ENCODE data around the gene FIZ1.

DNA sequence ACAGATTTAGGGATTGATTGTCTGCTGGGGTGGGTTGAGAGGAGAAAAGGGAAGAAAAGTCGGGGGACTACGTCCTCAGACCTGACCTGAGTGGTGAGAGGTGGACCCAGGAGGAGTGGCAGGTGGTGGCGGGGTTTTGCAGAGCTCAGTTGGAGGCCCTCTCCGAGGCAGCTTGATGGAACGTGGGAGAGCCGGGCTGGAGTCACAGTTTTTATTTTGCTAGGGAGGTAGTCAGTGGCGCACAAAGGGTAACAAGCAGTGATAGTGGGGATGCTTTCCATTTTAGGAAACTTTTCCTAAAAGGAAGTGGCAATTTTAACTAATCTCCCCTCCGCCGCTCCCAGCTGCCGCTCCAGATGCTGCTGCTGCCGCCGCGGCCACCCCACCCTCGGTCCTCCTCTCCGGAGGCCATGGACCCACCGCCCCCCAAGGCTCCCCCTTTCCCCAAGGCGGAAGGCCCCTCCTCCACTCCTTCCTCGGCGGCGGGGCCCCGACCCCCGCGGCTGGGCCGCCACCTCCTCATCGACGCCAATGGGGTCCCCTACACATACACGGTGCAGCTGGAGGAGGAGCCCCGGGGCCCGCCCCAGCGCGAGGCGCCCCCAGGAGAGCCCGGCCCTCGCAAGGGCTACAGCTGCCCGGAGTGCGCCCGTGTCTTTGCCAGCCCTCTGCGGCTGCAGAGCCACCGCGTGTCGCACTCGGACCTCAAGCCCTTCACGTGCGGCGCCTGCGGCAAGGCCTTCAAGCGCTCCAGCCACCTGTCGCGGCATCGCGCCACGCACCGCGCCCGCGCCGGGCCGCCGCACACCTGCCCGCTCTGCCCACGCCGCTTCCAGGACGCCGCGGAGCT lies 43.1 kb upstream of the FIZ1 start:
- TF ChIP-seq, protein P1, sequence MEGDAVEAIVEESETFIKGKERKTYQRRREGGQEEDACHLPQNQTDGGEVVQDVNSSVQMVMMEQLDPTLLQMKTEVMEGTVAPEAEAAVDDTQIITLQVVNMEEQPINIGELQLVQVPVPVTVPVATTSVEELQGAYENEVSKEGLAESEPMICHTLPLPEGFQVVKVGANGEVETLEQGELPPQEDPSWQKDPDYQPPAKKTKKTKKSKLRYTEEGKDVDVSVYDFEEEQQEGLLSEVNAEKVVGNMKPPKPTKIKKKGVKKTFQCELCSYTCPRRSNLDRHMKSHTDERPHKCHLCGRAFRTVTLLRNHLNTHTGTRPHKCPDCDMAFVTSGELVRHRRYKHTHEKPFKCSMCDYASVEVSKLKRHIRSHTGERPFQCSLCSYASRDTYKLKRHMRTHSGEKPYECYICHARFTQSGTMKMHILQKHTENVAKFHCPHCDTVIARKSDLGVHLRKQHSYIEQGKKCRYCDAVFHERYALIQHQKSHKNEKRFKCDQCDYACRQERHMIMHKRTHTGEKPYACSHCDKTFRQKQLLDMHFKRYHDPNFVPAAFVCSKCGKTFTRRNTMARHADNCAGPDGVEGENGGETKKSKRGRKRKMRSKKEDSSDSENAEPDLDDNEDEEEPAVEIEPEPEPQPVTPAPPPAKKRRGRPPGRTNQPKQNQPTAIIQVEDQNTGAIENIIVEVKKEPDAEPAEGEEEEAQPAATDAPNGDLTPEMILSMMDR (IDR thresholded peaks at IDR 0.05) = no peak
- no peak for TF ChIP-seq POLR2A (IDR thresholded peaks at IDR 0.05)
- no peak for TF ChIP-seq POLR2AphosphoS5 (IDR thresholded peaks at IDR 0.05)
